Activated T-cell treated with anti-CD3 and anti-CD28 coated beads, Interleukin-2, amount 50 U/mL, for 48 hours (primary cell): ENCODE results near the gene MAP2K5.
A peak's percentile ranks its signal among the peaks of the same experiment; 100 is the strongest.

Experiments
- DNase-seq, 2 experiments: peaks; one replicate each; pipeline ENCODE4 v3.0.0-alpha.2; 2020

MAP2K5 gene

DNA sequence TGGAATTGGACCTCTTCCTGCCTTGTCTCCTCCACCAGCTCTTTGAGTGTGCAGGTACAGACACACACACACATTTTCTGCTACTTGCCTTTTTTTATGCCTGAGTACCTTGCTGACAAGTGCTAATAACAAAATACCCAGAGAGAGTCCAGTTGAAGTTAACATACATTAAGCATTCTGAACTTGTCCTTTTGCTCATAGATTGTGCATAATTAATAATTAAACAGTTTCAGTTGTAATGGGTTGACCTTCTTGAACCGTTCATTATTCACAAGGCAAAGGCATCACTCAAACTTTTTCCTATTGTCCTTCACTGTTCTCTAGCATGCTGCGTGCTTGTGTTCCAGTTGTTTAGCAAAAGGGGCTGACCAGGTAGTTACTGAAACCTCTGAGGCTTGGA lies 223.2 kb downstream of the MAP2K5 start:
- DNase-seq, result no peak

DNA sequence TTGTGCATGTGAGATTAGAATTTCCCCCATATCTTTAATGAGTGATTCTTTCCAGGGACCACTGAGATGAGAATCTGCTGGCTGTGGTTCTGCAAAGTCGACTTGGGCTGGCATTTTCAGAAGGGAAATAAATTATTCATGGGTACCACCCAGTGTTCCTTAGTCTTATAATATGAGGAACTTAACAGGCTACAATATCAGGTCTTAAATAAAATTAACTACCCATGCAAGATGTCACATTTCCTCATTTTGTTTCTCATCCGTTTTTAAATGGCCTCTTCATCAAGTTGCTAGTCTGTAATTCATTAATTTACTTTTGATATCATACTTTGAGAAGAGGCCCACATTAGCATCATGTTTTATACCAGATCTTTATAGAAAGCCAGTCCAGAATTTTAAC lies 224.5 kb downstream of the MAP2K5 start:
- DNase-seq, result no peak

DNA sequence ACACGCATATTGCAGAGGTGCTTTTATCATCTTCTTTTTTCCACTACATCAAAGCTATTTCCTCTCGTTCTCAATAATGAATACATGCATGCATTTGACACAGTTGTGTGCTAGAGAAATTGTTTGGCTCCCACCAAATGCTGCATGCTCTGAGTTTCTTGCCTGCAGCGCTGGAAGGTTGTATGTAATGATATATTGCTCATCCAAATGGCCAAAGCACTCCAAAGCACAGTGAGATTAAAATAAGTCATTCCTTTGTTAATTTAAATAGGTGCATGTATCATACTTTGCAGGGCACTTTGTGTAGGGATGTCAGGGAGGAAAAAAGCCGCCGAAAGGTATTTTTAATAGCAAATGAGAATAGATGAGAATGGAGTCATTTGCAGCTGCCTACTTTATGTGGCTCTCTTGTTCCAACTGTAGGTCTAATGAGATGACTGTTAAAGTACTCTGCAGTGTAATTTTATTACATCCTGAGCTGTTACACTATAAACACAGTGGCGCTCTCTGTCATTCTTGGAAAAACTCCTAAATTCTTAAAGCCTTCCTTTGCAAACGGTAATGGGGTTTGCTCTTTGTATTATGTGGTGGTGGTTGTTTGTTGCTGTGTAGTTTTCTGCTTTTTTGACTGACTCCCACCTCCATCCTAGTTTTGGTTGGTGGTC lies 225.9 kb downstream of the MAP2K5 start:
- DNase-seq, result no peak

DNA sequence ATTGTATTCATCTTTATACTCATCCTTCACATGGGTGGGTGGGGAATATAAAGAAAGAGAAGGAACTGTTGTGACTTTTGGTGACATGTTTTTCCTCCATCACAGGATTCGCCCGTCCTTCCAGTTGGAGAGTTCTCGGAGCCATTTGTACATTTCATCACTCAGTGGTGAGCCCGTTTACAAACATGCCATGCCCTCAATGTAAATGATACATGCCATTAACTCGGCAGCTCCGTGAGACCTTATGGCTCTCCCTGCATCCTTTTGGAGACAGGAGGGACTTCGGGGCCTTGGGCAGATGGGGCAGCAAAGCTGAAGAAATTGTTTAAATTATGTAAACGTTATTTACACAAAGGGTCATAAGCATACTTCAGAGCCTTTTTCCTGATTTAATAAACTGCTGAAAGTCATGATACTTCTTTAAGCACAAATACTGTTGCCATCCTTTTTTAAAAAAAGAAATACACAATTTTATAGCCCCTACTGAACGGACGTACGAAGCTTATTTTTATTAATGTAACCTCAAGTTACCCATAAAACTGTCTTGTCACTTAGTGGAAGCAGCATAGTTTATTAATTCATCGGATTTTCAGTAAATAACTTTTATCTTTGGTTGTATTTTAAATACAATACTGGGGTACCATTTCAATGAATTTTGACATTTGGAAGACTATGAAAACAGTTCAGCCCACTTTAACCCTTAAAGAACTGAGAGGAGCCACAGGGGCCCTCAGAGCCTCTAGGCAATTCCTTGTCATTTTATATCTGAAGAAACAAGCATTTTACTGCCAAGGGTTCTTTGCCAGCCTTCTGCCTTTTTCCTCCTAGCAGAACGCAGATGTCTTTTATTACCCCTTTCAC lies 227.2 kb downstream of the MAP2K5 start:
- DNase-seq, result no peak

DNA sequence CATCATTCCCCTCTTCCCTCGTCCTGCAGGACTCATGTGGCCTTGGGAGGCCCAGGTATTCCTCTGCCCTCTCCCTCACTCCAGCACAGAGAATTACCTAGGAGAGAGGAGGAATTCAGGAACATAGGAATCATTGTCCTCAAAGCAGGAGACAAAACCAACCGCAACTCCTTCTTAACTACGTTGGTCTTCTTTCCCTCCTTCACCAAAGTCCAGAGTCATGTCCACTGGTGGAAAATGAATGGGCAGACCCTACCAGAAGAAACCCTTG lies 227.8 kb downstream of the MAP2K5 start:
- no peak for DNase-seq

DNA sequence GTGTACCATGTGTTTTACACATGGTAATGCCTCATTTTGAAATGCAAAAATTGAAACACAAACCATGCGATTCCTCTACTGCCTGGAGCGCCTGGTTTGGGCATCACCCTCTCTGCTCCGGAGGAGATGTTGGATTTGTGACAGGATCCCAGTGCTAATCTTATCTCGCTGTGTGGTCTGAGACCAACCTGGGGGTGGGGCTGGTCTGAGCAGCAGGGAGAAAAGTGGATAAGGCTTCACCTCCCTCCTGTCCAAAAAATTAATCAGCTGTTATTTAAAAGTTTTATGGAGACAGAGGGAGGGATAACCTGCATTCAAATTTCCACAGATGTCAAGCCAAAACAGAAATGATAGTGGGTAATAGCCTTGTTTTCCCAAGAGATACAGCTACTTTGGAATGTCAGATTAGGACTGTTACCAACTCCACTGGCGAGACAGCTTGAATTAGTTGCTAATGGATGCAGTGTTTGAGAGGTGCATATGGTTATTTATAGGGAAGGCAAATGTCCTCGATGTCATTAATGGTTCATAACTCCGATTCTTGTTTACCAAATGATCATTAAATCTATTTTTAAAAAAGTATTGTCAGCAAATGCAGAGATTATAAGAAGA lies 228.8 kb downstream of the MAP2K5 start:
- no peak for DNase-seq

DNA sequence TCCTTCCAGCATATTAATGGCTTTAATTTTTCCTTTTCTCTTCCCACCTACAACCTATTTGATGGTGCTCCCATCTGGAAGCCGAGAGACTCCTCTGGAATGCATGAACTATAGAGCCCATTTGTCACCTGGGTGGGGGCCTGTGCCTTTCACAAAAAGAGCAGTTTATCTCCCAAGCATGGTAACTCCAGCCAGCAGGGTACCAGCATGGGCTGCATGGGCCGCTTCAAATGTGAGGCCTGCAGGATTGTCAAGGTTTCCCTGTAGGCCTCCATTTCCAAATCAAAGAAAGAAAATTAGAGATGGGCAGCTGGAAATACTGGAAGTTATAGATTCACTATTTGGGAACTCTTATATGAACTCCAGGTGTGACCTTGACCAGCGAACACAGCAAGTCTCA lies 232.1 kb downstream of the MAP2K5 start:
- DNase-seq, result no peak

DNA sequence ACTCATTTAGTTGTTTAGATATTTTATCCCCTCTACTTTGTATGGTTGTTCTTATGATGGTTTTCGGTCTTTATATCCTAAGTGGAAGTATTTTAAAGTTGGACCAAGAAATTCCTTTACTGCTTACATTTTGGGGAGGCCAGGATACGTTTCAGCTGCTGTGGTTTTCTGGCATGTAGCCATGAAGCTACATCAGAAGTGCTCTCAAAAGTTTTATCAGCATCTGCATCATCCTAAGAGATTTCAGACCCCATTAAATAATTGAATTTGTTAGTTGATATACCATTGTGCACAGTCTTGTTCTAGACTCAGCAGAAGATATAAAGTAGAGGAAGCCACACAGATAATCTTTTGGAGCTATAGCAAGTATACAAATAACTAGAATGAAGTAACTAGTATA lies 232.7 kb downstream of the MAP2K5 start:
- no peak for DNase-seq

DNA sequence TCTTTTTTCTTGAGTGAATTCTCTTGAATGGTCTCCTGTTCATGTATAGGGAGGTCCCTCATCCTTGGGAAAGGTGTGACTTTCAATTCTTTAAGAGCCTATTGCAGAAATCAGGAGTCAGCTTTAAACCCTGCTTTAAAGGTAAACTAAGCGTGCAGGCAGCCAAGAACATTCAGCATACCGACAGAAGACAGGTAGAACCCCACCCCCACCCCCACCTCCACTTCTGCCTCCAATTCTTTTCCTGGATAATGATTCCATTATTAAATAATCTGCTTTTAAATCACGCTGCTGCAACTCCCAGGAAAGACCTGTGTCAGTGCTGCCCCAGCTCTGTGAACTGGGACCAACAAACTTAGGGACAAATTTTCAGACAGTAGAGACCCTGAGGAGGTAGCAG lies 233.5 kb downstream of the MAP2K5 start:
- DNase-seq, result no peak

DNA sequence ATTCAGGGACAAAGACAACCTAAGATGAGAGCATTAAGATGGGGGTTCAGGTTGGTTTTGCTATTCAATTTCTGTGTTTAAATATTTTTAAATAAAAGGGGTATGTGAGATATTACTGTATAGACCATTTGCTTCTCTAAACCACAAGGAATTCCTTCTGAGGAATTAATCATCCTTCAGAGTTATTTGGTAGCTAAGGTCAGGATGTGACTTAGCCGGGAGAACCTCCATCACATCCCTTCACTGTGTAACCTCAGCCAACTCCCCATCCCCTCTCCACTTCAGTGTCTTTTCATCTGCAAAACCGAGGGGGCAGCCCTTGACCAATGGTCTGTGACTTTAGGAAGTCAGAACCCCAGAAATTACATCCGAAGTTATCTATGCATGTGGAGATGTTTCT lies 234.1 kb downstream of the MAP2K5 start:
- DNase-seq, result no peak

DNA sequence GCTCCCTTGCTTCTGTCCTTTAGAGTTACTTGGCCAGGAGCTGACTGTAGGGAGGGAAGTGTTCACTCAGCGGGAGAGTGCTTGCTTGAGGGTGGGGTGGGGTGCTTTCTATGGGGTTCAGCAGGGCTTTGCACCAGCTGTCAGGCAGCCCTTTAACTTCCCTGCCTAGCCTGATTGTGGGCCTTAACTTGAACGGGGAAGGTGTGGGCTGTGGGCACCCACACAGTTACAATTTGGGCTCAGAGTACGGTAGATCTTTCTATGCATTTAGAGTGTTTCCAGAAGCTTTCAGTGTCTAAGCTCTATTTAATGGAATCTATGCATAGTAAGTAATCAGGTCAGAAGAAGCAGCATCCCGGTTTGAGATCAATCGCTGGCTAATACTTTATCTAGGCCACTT lies 234.6 kb downstream of the MAP2K5 start:
- DNase-seq, result no peak

DNA sequence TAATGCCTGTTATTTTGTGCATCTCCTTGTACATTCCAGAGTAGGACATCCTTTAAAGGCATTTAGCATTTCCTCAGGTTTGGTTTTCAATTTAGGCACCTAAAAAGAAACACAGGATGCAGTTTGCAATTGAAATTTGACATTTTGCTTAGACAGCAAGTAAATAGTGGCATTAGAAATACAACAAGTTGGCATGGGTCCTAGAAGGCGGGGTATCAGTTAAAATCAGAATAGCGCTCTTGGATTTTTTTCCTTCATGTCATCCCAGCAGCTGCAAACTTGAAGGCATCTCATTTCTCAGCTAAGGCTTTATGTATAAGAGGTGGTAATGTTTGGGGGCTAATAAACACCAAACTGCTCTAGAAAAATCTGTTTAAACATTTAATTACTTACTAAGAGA lies 235.3 kb downstream of the MAP2K5 start:
- no peak for DNase-seq

DNA sequence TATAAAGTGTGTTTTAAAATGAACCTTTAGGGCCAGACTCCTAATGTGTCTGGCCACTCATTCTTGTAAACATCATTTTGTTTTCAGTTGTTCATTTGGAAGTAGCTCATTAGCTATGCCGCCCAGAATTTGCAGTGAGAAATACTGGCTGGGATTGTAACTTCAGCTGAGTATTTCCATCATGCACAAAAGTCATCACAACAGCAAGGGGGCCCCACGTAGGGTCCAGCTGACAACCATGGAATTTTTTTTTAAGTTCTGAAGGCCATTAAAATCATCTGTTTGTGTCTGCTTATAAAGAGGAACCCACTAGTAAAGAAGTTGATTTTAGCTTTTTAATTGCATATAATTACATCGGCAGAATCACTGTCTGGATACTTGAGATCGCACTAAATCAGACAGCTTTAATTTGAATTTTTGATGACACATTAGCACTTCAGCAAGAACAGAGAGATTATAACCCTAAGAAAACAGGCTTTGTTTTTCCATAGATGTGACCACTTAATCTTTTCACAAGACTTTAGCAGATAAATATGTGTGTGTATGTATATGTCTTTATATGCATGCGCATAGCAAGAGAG lies 236.6 kb downstream of the MAP2K5 start:
- no peak for DNase-seq

DNA sequence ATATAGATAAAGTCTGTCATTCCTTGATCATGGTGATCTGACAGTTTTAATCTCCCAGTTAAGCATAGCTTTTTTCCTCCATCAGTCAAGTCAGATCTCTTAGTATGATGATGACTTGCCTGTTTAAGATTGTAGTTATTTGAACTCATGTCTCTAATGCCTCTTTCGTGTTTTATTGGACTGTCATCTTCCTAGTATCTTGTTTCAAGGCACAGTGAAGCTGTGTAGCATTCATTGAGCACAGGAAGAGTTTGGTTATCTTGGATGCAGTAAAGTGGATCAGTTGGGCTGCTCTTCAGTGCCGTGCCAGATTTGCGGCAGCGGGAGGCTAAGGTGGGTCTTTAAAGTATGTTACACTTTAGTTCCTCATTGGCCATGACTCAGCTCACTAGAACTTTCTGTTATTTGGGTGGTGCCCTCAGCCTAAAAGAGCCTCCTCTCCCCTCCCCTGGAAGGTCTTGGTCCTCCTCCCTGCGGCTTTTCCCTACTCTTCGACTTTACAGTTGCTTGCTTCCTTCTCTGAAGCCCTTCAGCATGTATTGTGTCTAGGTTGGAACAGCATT lies 237.1 kb downstream of the MAP2K5 start:
- no peak for DNase-seq

DNA sequence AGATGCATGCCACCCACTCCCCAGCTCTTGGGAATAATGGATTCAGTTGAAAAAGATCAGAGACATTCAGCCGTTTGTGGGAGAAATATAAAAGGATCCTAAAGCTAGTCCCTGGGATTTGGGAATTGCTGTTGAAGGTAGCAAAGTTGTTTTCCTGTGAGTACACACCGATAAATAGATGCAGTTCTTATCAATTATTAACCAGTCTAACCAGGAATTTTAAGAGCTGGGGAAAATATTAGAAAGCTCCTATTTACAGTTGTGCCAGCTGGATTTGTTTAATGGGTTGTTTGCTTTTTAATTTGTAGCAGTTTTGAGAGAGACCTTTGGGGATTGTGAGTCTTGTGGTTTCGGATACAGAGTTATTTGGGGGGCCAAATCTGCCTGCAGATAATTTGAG lies 238.6 kb downstream of the MAP2K5 start:
- DNase-seq, result no peak

DNA sequence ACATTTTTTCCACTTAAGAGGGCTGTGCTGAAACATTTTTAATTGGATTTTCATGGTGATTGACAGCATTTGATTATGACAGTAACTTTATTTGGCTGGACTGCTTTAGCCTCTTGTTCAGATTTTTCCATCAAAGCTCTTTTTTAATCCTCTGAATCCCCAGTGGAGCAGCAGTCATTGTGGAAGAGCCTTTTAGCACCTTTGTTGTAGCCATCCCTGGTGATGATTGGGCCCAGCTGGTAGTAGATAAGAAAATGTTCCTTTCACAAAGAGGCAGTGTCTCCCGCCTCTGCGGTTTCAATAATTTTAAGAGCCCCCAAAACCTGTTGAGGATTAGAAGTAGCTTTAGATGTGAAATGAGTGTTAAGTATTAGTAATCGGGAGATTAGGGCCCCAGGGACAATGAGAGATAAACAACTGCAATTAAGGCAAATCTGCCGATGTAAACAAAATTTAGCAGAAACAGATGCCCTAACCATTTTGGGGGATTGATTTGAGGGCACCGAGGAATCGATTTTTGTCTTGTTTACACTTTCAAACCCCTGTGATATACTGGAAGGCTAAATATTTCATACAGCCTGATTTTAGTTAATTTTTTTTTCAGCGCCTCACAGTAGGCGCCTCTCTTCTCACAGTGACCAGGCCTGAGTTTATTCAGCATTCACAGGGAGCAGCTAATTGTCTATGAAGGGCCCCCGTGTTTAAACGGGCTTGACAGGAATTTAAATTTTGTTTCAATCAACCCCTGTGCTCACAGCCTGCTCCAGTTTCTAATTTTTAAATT lies 239.6 kb downstream of the MAP2K5 start:
- no peak for DNase-seq

DNA sequence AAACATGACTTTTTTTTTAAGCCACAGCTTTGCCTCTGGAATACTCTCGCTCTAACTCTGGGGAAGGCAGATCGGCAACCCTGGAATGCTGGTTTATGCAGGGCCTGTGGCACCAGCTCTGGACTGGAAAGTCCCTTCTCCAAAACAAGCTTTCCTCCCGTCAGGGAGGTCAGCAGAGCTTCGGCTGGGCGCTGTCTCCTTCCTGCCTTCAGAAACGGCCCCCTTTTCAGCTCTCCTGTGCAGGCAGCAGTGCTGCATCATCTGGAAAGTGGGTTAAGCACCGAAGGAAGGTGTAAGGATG lies 240.1 kb downstream of the MAP2K5 start:
- DNase-seq, result no peak

DNA sequence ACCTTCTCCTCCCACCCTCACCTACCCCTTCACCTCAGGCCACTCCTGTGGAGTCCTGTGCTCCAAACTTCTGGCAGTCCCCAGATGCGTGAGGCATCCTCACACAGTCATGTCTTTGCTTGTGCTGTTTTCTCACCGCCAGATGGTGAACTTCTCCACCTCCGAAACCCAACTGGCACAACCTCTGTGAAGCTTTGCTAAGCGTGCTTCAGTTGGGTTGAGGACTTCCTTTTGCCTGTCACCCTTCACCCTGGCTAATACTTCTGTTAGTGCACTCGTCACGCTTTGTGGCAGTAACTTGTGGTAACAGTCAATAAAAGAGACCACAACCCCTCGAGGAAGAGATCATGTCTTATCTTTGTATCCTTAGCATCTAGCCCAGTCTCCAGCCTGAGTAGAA lies 240.8 kb downstream of the MAP2K5 start:
- peak; percentile 40 to 55 for DNase-seq

DNA sequence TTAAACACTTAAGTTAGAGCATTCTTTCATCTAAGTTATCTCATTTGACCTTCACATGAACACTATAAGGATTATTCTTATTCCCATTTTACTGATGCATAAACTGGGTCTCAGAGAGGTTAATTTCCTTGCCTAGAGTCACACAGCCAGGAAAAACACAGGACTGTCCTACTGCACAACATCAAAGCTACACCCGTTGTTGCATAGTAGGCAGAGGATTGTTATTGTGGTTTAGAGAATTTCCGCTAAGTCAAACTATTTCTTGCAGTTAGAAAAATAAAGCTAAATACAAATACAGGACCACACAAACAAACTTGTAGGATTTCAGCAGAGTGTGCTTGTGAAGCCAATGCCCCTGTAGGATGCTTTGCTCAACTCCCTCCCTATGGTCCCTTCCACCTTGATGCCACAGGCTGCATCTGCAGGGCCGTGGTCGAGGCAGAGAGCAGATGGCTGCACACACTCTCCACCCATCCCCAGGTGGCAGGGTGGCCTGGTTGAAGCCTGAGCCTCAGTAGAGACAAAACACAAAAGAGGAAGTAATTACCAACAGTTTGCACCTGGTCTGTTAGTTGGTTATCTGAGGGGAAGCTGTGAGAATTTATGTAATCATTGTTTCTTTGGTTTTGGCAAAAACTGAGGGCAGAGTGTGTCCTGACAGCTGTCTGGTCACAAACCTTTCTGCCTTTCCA lies 241.7 kb downstream of the MAP2K5 start:
- DNase-seq, result no peak

DNA sequence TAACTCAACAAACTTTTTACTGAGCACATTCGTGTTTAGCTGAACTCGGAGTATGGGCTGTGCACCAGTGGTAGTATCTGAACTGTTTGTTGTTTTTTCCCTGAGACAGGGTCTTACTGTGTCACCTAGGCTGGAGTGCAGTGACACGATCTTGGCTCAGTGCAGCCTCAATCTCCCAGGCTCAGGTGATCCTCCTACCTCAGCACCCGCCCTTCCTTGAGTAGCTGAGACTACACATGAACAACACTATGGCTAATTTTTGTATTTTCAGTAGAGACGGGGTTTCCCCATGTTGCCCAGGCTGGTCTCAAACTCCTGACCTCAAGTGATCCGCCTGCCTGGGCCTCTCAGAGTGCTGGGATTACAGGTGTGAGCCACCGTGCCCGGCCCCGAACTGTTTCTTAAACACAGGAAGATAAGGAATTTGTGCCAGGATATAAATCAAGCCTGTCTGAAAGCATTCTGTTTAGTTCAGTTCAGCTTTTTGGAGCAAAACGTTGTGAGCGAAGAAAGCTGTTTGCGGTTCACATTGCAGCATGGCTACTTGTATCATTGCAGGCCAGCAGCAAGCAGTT lies 242.4 kb downstream of the MAP2K5 start:
- no peak for DNase-seq

DNA sequence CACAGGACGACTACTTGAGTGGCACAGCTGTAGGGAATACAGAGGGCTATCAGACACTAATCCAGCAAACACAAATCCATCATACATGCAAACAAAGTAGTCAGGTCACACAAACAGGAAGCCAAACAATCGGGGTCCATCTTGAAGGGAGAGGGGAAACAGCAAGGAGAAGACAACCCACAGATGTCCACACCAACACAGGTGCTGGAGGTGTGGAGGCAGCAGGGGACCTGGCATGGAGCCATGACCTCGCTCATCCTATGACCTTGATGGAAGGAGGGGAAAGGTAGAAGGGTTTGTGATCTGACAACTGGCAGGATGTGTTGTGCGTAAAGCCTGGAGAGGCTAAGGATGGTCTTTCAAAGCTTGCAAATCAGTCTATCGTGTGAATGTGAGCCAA lies 242.9 kb downstream of the MAP2K5 start:
- no peak for DNase-seq

DNA sequence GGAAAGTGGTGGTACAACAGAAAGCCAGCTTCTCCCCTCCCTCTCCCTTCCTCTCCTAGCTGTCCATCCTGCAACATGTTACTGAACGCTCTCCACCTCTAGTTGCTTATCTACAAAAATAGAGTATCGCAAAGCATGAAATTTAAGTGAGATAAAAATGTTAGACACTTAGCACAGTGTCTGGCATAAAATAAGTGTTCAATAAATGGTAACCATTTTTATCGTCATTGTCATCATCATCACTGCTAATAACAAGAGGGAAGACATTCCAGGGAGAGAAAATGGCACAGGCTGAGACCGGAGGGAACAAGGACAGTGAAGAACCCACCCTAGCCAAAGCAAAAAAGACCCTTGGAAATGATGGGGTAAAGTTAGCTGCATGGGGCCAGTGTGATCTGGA lies 244.1 kb downstream of the MAP2K5 start:
- DNase-seq, result no peak
